Measurements from ENCODE around the gene PLEKHA5.

- TF ChIP-seq CTCF (conservative IDR thresholded peaks at IDR 0.05; ENCODE audit: low read depth in 2 of 2) (no peak), ZNF462 (CRISPR knock-in tag; IDR thresholded peaks at IDR 0.05) (no peak), EZH2phosphoT487 (IDR thresholded peaks at IDR 0.05; ENCODE audit: unreplicated experiment) (no peak), EZH2 (IDR thresholded peaks at IDR 0.05; ENCODE audit: low read depth, unreplicated experiment) (no peak), POLR2AphosphoS5 (IDR thresholded peaks at IDR 0.05; ENCODE audit: low read depth) (no peak), REST (IDR thresholded peaks at IDR 0.05; ENCODE audit: unreplicated experiment) (no peak), ETS1 (IDR thresholded peaks at IDR 0.05) (no peak), STAT1 (IDR thresholded peaks at IDR 0.05; ENCODE audit: unreplicated experiment) (no peak), CREB1 (CRISPR knock-in tag; IDR thresholded peaks at IDR 0.05; ENCODE audit: low read depth) (no peak), ZNF114 (CRISPR knock-in tag; IDR thresholded peaks at IDR 0.05) (no peak), JUNB (IDR thresholded peaks at IDR 0.05; ENCODE audit: unreplicated experiment) (no peak), NANOG (IDR thresholded peaks at IDR 0.05; ENCODE audit: borderline replicate concordance) (no peak)
These were observed 34.2 kb upstream of the PLEKHA5 start for GRCh38 chr12:19095331-19095730.

Data from GM23338 (cell line).